Measurements from ENCODE around the gene BTG3.

Gene BTG3

GRCh38 chr21:17585875-17586450 lies 26.7 kb downstream of the BTG3 start:
- peak; percentile 16 for DNase-seq (ENCODE audit: low spot score)

GRCh38 chr21:17583898-17584297 lies 28.8 kb downstream of the BTG3 start:
- DNase-seq (ENCODE audit: low spot score), result no peak

GRCh38 chr21:17580319-17580718 lies 32.4 kb downstream of the BTG3 start:
- DNase-seq (ENCODE audit: low spot score), result no peak

GRCh38 chr21:17578876-17579275 lies 33.8 kb downstream of the BTG3 start:
- no peak for DNase-seq (ENCODE audit: low spot score)

GRCh38 chr21:17578162-17578561 lies 34.5 kb downstream of the BTG3 start:
- no peak for DNase-seq (ENCODE audit: low spot score)

- DNase-seq (ENCODE audit: low spot score), result no peak
These were observed 35.0 kb downstream of the BTG3 start for GRCh38 chr21:17577701-17578100.

GRCh38 chr21:17576080-17576835 lies 36.4 kb downstream of the BTG3 start:
- no peak for DNase-seq (ENCODE audit: low spot score)

- no peak for DNase-seq (ENCODE audit: low spot score)
These were observed 37.6 kb downstream of the BTG3 start for GRCh38 chr21:17575076-17575475.

- DNase-seq (ENCODE audit: low spot score), result no peak
These were observed 40.3 kb downstream of the BTG3 start for GRCh38 chr21:17572431-17572830.

- no peak for DNase-seq (ENCODE audit: low spot score)
These were observed 41.9 kb downstream of the BTG3 start for GRCh38 chr21:17570786-17571185.

GRCh38 chr21:17560377-17561025 lies 52.2 kb downstream of the BTG3 start:
- no peak for DNase-seq (ENCODE audit: low spot score)

GRCh38 chr21:17554679-17555465 lies 57.8 kb downstream of the BTG3 start:
- DNase-seq (ENCODE audit: low spot score), result peak; percentile 84

GRCh38 chr21:17554120-17554519 lies 58.6 kb downstream of the BTG3 start:
- DNase-seq (ENCODE audit: low spot score), result no peak

GRCh38 chr21:17552410-17552809 lies 60.3 kb downstream of the BTG3 start:
- no peak for DNase-seq (ENCODE audit: low spot score)

- no peak for DNase-seq (ENCODE audit: low spot score)
These were observed 61.9 kb downstream of the BTG3 start for GRCh38 chr21:17550671-17551308.

GRCh38 chr21:17548262-17548661 lies 64.4 kb downstream of the BTG3 start:
- DNase-seq (ENCODE audit: low spot score), result no peak

- no peak for DNase-seq (ENCODE audit: low spot score)
These were observed 67.7 kb downstream of the BTG3 start for GRCh38 chr21:17545007-17545406.
